Aorta (tissue), 5 donors: ENCODE data around the gene UMAD1. TPM values are rescaled to one million over a fixed set of nuclear protein-coding genes. Genes with fewer than 3 reads are reported as not detected.

Source experiments
- ATAC-seq: fragments of 200-7000 bp; cut with Tn5 transposase; one replicate; pipeline ENCODE4 v1.9.1; 2022; ENCODE audit warnings: moderate library complexity; ENCODE audit not compliant: low FRiP score
- DNase-seq, 2 donors: peaks; one replicate each; pipeline ENCODE4 v3.0.0-alpha.2; 2020
- H3K27ac ChIP-seq, 2 donors: one replicate each; pipeline ENCODE4 v1.5.1; 2013; ENCODE audit warnings: low read length in 2 of 2, mild to moderate bottlenecking in 2 of 2, moderate library complexity in 2 of 2, control low read depth in 1 of 2, inconsistent platforms in 1 of 2, low read depth in 1 of 2
- H3K27me3 ChIP-seq, 2 donors: one replicate each; pipeline ENCODE4 v1.6.1; 2013; ENCODE audit warnings: control low read depth in 1 of 2, low read length in 1 of 2, mild to moderate bottlenecking in 1 of 2, moderate library complexity in 1 of 2; ENCODE audit not compliant: insufficient read depth in 2 of 2, control insufficient read depth in 1 of 2
- H3K36me3 ChIP-seq, 2 donors: one replicate each; pipeline ENCODE4 v1.6.1; 2013; ENCODE audit warnings: control low read depth in 1 of 2, low read length in 1 of 2, mild to moderate bottlenecking in 1 of 2; ENCODE audit not compliant: insufficient read depth in 2 of 2, control insufficient read depth in 1 of 2
- H3K4me1 ChIP-seq, 2 donors: one replicate each; pipeline ENCODE4 v1.6.1; 2013; ENCODE audit warnings: low read length in 2 of 2, control low read depth in 1 of 2, mild to moderate bottlenecking in 1 of 2, moderate library complexity in 1 of 2; ENCODE audit not compliant: insufficient read depth in 2 of 2, control insufficient read depth in 1 of 2
- H3K4me3 ChIP-seq, 2 donors: one replicate each; pipeline ENCODE4 v1.5.1; 2013; ENCODE audit warnings: low read length in 2 of 2, control low read depth in 1 of 2, mild to moderate bottlenecking in 1 of 2
- H3K9me3 ChIP-seq: one replicate; pipeline ENCODE4 v1.6.1; 2013; ENCODE audit warnings: mild to moderate bottlenecking, low read length; ENCODE audit not compliant: control insufficient read depth
- WGBS, 2 donors: extraction: QIAGEN DNeasy Blood & Tissue Kit; methylation state at CpG; one replicate each; pipeline ENCODE4 v1.1.7; 2013; 5-methylcytosine and 5-hydroxymethylcytosine counted together
- intact Hi-C, 2 donors: fragments of 100-400 bp; cut with DNase I; formaldehyde crosslinking; loops; one replicate each; pipeline versions ENCODE4 v1.14.2 to v1.15.0; 2022
- polyA plus RNA-seq, 2 donors: library from polyadenylated mRNA; stranded (reverse); fragments of 200-250 nt; gene quantifications; one replicate each; pipeline ENCODE4 v1.2.3, GENCODE V29; 2013
- total RNA-seq, 2 donors: library from RNA; stranded (reverse); fragmentation: NEBNext Ultra II Directional; extraction: Animal tissue kit (Norgen Biotek cat#: 25700); gene quantifications; one replicate each; pipeline ENCODE4 v1.2.1, GENCODE V29; 2021
- donor health status: healthy with polysubstance abuse.
- donor health status: Bipolar disorder and iron deficiency.
- donor health status: DM: no; HTN: no; CAD: no.
- donor health status: DM: no; HTN: no; CAD: no.
- donor health status: DM: yes; HTN: yes; CAD: no.

Gene UMAD1
- total and polyA plus RNA-seq, 4 donors, result 11.8 to 18.9 (median 15.5) TPM

- DNase-seq (no peak), ATAC-seq (no peak)
- no peak overlapping the region for H3K4me3 ChIP-seq
- 92 to 94% methylated on average over 6 of the region's 6 CpGs for WGBS, 2 donors
- intact Hi-C loops, result no loop called here
- H3K9me3 ChIP-seq, result no peaks in the 10 kb centered on the region
- H3K27me3 ChIP-seq, result no peaks in the 10 kb centered on the region
- H3K4me1 ChIP-seq, result no peaks in the 10 kb centered on the region
- H3K36me3 ChIP-seq, result no peaks in the 10 kb centered on the region
- no peak overlapping the region for H3K27ac ChIP-seq
These were observed 22.0 kb downstream of the UMAD1 start for GRCh38 chr7:7662527-7662926.

- WGBS, 2 donors, result 75 to 76% methylated on average over 3 of the region's 3 CpGs
These were observed 23.7 kb downstream of the UMAD1 start for GRCh38 chr7:7664291-7664690.

GRCh38 chr7:7665031-7665430 lies 24.5 kb downstream of the UMAD1 start:
- Histone ChIP-seq H3K4me3 (no peak overlapping the region), H3K27ac (no peak overlapping the region), H3K27me3 (no peaks in the 10 kb centered on the region), H3K4me1 (no peaks in the 10 kb centered on the region), H3K36me3 (no peaks in the 10 kb centered on the region), H3K9me3 (no peaks in the 10 kb centered on the region)
- no peak for DNase-seq
- whole genome bisulfite sequencing, 2 donors, result 98 to 100% methylated on average over 1 of the region's 1 CpG
- intact Hi-C loops, result no loop called here
- ATAC-seq, result no peak

More at GRCh38 chr7:7664291-7664690, 23.7 kb downstream of the UMAD1 start:
- H3K27ac ChIP-seq, result no peak overlapping the region
- DNase-seq (no peak), ATAC-seq (no peak)
- H3K27me3 ChIP-seq, result no peaks in the 10 kb centered on the region
- H3K9me3 ChIP-seq, result no peaks in the 10 kb centered on the region
- H3K4me1 ChIP-seq, result no peaks in the 10 kb centered on the region
- intact Hi-C loops, result no loop called here
- H3K36me3 ChIP-seq, result no peaks in the 10 kb centered on the region
- no peak overlapping the region for H3K4me3 ChIP-seq

- intact Hi-C loops, result no loop called here
- Histone ChIP-seq H3K9me3 (no peaks in the 10 kb centered on the region), H3K27me3 (no peaks in the 10 kb centered on the region), H3K4me3 (no peak overlapping the region), H3K4me1 (no peaks in the 10 kb centered on the region), H3K27ac (no peak overlapping the region), H3K36me3 (no peaks in the 10 kb centered on the region)
- 93% methylated on average over 2 of the region's 2 CpGs for WGBS, 2 donors
- ATAC-seq (no peak), DNase-seq (no peak)
These were observed 26.6 kb downstream of the UMAD1 start for GRCh38 chr7:7667187-7667586.

GRCh38 chr7:7668706-7669105 lies 28.2 kb downstream of the UMAD1 start:
- no peak overlapping the region for H3K27ac ChIP-seq
- intact Hi-C loops, result no loop called here
- H3K9me3 ChIP-seq, result no peaks in the 10 kb centered on the region
- DNase-seq (no peak), ATAC-seq (no peak)
- 95 to 96% methylated on average over 1 of the region's 1 CpG for WGBS, 2 donors
- H3K36me3 ChIP-seq, result no peaks in the 10 kb centered on the region
- H3K4me3 ChIP-seq, result no peak overlapping the region
- H3K4me1 ChIP-seq, result no peaks in the 10 kb centered on the region
- H3K27me3 ChIP-seq, result no peaks in the 10 kb centered on the region

- no peaks in the 10 kb centered on the region for H3K27me3 ChIP-seq
- no peak for DNase-seq
- ATAC-seq, result no peak
- H3K4me1 ChIP-seq, result no peaks in the 10 kb centered on the region
- H3K4me3 ChIP-seq, result no peak overlapping the region
- no peaks in the 10 kb centered on the region for H3K36me3 ChIP-seq
- peak overlapping the region in 1 of 2 donors; percentile 54 for H3K27ac ChIP-seq
- WGBS, 2 donors, result 87 to 95% methylated on average over 3 of the region's 3 CpGs
- intact Hi-C loops, result no loop called here
- no peaks in the 10 kb centered on the region for H3K9me3 ChIP-seq
These were observed 29.9 kb downstream of the UMAD1 start for GRCh38 chr7:7670490-7670889.

- Histone ChIP-seq H3K27ac (peak overlapping the region in 1 of 2 donors; percentile 14), H3K27me3 (no peaks in the 10 kb centered on the region), H3K36me3 (no peaks in the 10 kb centered on the region), H3K4me1 (no peaks in the 10 kb centered on the region), H3K9me3 (no peaks in the 10 kb centered on the region), H3K4me3 (no peak overlapping the region)
- intact Hi-C loops, result no loop called here
- ATAC-seq, result no peak
- WGBS, 2 donors, result 37 to 42% methylated on average over 3 of the region's 3 CpGs
- no peak for DNase-seq
These were observed 30.8 kb downstream of the UMAD1 start for GRCh38 chr7:7671361-7671760.

- Histone ChIP-seq H3K36me3 (no peaks in the 10 kb centered on the region), H3K27ac (no peak overlapping the region), H3K4me1 (no peaks in the 10 kb centered on the region), H3K9me3 (no peaks in the 10 kb centered on the region), H3K27me3 (no peaks in the 10 kb centered on the region), H3K4me3 (no peak overlapping the region)
- DNase-seq (no peak), ATAC-seq (no peak)
- 80 to 81% methylated on average over 6 of the region's 6 CpGs for WGBS, 2 donors
- intact Hi-C loops, result no loop called here
These were observed 32.1 kb downstream of the UMAD1 start for GRCh38 chr7:7672545-7673239.

- 66 to 86% methylated on average over 2 of the region's 2 CpGs for WGBS, 2 donors
- H3K27ac ChIP-seq, result no peak overlapping the region
- no peak for ATAC-seq
These were observed 32.6 kb downstream of the UMAD1 start for GRCh38 chr7:7673240-7673550.

More at GRCh38 chr7:7673240-7673550, 32.6 kb downstream of the UMAD1 start:
- intact Hi-C loops, result no loop called here
- Histone ChIP-seq H3K27me3 (no peaks in the 10 kb centered on the region), H3K4me1 (no peaks in the 10 kb centered on the region), H3K4me3 (no peak overlapping the region), H3K9me3 (no peaks in the 10 kb centered on the region), H3K36me3 (no peaks in the 10 kb centered on the region)
- DNase-seq, result no peak
